Epithelial cell of prostate (primary cell): Measurements from ENCODE around the gene IGSF8.
A peak's percentile ranks its signal among the peaks of the same experiment; 100 is the strongest.

Source experiments
- DNase-seq: peaks from one replicate; pipeline ENCODE4 v3.0.0-alpha.2; 2011; ENCODE audit warnings: low read depth, low spot score
- H3K27ac ChIP-seq: fragments of 450-650 bp; 2 replicates; pipeline ENCODE4 v1.5.1; 2017; ENCODE audit warnings: mild to moderate bottlenecking

The IGSF8 gene

GRCh38 chr1:160092366-160093068, 5.9 kb downstream of the IGSF8 start:
- no peak for DNase-seq
- no peak overlapping the region for H3K27ac ChIP-seq

DNA sequence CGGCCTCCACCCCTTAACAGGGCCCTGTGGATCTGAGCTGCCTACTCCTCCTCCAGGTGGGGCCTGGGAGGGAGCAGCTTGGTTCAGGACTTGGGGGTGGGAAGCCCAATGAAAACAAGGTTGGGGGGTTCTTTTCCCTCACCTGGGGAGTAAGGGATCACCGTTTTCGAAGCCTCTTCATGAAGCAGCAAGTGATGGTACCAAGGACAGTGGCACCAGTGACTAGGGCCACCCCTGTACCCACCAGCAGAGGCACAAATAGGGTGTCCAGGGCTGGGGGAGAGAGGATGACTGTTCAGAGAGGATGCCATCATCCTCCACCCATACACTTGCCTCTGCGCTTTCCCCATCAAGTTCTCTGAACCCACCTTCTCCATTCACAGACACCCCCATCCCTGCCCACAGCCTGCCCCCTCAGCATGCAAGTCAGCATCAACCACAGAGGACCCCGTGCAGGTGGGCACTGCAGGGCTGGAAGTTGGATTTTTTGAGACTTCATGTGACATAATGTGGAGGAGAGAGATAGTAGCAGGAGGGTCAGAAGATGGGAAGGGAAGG, 6.7 kb downstream of the IGSF8 start:
- H3K27ac ChIP-seq: no peak overlapping the region
- DNase-seq: no peak

DNA sequence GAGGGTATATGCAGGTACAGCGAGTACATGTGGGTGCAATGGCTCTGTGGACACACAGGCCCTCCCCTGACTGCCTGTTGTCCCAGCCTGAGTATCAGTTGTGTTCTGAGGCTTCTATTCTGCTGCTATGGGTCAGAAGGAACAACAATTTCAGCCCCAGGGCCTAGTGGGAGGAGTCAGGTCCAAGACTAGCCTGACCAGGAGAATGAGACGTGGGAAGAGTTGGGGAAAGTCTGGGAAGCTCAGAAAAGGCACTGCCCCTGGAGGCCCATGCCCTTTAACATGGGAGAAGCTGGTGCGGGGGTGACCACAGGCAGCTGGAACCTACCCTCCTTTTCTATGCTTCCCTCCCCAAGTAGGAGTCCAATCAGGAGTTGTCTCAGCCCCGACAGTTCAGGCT, 7.7 kb downstream of the IGSF8 start:
- no peak for DNase-seq
- no peak overlapping the region for H3K27ac ChIP-seq

DNA sequence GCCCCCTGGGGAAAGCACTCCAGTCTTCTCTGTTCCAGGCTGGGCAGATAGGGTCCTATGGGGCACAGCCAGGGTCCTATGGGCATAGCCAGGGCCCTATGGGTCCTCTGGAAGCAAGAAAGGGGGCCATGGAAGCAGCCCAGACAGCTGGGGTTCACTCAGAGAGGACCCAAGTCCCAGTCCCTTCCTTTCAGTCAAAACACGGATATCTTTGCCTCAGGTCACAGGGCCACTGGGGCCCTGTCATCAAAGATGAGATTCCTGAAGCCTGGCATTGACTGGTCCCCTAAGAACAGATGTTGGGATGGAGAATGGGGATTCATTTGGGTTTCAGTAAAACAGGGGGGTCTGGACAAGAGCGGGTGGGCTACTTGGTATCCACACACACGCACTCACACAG, 8.5 kb downstream of the IGSF8 start:
- DNase-seq: no peak
- no peak overlapping the region for H3K27ac ChIP-seq

DNA sequence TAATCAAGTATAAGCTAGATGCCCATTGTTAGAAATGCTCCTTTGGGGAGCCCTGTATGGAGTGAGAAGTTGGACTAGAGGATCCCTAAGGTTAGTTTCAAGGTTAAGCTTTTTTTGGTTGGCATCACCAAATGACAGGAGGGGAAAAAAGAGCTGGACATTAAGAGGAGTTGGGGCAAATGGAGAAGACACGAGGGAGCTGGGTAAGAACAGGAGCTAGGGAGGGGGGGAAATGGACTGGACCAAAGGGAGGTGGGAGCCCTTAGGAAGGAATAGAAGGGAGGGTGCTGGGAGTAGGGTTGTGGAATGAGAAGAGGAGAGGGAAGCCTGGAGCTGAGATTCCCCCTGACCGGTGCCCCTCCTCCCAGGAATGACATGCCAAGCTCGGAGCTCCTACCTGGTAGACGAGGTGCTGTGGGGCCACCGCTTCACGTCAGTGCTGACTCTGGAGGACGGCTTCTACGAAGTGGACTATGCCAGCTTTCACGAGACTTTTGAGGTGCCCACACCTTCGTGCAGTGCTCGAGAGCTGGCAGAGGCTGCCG, 11.2 kb downstream of the IGSF8 start:
- H3K27ac ChIP-seq: no peak overlapping the region
- DNase-seq: no peak

GRCh38 chr1:160086456-160086892, 11.9 kb downstream of the IGSF8 start:
- DNase-seq: no peak
- no peak overlapping the region for H3K27ac ChIP-seq

DNA sequence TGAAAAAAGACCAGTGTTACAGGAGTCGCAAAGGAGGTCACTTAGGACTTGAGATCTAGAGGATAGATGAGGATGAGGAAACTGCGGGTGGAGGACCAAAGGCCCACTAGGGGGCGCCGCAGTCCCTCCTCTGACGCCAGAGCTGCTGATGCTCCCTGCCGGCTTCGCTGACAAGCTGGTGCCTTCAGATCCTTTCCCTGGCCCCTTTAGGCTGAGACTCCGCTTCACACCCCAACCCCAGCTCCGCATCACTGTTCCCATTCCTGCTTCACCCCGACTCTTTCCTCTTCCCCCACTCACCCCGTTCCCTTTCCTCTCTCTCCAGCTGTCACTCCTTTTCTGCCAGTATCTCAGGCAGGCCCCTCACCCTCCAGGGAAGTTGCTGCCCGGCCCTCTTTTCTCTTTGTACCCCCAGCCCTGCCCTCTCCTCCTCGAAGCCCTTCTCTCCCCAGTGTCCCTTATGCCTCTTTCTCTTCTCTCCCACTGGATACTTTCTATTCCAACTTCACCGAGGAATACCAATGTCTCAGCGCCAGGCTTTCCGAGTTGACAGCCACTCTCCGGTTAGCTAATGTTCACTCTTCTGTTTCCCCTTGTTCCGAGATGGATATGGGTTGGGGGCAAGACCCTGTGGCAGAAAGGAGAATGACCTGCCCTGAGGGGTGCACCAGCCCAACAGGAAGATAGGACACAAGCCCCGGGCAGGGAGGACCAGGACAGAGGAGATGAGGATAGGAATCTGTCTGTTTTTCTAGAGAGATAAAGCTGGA, 12.5 kb downstream of the IGSF8 start:
- DNase-seq: no peak

DNA sequence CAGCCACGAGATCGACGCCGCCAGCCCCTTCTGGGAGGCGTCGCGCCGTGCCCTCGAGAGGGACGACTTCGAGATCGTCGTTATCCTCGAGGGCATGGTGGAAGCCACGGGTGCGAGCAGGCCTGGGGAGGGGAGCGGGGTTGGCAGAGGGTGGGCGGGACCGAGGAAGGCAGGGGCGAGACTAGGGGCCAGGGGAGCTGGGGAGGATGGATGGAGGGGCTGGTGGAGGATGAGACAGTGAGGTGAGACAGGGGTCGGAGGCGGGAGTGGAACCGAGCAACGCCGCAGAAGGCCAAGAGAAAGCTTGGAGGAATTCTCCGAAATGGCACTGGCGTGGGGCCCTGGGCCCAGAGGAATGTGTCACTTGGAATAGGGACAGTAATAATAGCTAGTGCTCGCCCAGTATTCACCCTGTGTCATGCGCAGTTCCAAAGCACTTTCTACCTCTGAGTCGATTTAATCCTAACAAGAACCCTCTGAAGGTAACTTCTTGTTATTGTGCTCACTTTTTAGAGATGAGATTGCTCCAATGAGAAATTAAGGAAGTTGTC, 13.6 kb downstream of the IGSF8 start:
- DNase-seq: no peak
- H3K27ac ChIP-seq: no peak overlapping the region

More for the DNA sequence above, 12.5 kb downstream of the IGSF8 start:
- H3K27ac ChIP-seq: no peak overlapping the region

DNA sequence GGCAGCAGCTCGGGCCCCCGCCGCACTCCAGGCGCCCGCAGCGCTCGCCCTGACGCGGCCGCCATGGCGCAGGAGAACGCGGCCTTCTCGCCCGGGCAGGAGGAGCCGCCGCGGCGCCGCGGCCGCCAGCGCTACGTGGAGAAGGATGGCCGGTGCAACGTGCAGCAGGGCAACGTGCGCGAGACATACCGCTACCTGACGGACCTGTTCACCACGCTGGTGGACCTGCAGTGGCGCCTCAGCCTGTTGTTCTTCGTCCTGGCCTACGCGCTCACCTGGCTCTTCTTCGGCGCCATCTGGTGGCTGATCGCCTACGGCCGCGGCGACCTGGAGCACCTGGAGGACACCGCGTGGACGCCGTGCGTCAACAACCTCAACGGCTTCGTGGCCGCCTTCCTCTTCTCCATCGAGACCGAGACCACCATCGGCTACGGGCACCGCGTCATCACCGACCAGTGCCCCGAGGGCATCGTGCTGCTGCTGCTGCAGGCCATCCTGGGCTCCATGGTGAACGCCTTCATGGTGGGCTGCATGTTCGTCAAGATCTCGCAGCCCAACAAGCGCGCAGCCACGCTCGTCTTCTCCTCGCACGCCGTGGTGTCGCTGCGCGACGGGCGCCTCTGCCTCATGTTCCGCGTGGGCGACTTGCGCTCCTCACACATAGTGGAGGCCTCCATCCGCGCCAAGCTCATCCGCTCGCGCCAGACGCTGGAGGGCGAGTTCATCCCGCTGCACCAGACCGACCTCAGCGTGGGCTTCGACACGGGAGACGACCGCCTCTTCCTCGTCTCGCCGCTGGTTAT, 14.2 kb downstream of the IGSF8 start:
- peak; percentile 49 for DNase-seq

DNA sequence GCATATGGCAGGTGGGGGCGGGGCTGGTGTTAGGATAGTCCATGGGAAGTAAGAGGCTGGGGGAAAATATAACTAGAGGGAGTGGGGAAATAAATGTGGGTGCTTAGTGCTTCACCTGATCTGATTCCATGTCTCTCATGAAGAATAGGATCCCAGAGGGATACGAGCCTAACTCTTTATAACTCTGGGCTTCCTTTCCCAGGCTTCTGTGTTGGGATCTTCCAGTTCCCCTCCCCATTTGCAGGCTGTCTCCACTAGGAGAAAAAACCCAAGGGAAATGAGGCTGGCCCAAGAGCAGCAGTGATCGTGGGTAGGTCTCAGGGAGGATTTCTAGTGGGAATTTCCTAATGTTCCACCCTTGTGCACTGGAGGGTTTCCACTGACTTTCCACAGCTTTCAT, 15.5 kb downstream of the IGSF8 start:
- DNase-seq: no peak
- no peak overlapping the region for H3K27ac ChIP-seq

More for the DNA sequence above, 14.2 kb downstream of the IGSF8 start:
- no peak overlapping the region for H3K27ac ChIP-seq

DNA sequence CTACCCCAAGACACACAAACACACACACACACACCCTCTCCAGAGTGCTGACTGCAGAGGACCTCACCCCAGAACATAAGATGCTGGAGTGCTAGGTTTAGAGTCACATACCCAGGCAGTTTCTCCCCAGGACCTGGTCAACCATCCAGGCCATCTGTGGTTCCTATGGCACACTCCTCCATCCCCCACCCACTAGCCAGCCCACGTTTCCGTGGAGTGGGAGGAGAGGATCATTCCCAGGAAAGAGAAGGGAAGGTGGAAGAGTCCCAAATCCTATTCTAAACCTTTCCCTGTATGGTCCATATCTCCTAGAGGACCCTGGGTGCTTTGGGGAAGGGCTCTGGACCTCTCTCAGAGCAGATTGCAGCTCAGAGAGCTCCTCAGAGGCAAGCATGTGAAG, 15.9 kb downstream of the IGSF8 start:
- no peak overlapping the region for H3K27ac ChIP-seq
- no peak for DNase-seq

- H3K27ac ChIP-seq: no peak within 1 kb of the TSS
- no peak for DNase-seq
Measured at GRCh38 chr1:160081261-160081936, 17.0 kb downstream of the IGSF8 start, which contains the start of gene KCNJ9. Gene KCNJ9, plus strand, starts transcription at chr1:160081538. Its CDS starts 2,493 bp downstream, at chr1:160084031.

DNA sequence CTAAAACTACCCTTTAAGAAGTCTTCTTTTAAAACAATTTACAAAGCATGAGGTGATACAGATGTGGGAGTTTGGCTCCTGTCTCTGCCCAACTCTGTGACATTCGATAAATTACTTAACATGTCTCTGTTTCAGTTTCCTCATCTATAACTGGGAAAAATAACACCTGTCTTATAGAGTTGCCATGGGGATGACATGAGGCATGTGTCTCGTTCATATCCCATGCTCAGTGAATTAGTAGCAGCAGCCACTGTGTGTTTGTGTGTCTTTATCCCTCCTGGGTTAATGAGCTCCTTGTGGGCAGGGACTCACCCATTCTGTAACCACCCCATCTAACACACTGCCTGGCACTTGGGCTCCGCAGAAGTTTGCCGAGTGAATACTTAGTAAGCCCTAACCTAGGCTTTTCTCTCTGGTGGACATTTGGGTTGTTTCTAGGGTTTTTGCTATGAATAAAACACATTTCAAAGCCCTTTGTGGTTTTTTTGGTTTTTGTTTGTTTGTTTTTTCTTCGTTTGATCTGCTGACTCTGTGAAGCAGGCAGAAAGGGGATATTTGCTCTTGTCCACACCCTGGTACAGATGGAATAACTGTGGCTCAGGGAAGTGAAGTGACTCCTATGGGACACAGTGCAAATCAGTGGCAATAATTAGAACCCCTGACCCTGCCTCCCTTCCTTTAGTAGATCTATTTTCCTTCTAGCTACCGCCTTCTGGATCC, 17.9 kb downstream of the IGSF8 start:
- H3K27ac ChIP-seq: no peak overlapping the region
- no peak for DNase-seq

GRCh38 chr1:160079448-160079847, 19.0 kb downstream of the IGSF8 start:
- DNase-seq: no peak
- H3K27ac ChIP-seq: no peak overlapping the region

DNA sequence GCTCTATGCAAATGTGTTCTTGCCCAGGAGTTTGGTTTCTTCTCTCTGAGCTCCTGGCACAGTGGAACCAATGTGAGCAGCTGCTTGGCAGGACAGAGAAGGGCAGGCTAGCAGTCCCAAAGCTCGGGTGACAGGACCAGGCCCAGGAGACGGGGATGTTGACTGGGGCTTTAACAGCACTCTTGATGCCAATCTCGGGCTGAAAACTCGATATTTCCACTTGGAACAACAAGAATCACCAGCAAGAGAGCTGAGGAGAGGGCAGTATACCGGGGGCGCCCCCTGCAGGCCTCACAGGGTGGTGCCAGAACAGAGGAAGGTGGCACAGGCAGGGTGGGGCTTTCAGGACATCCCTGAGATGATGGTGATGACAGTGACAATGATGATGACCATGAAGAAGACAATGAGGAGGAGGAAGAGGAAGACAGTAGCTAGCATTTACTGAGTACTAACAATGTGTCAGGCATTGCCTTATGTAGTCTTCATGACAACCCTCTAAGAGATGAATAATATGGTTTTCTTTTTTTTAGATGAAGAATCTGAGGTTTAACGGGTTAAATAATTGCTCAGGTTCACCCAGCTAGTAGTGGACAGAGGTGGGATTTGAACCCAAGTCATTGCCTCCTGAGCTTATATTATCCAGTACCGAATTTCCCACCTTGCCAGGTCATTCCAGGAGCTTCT, 19.8 kb downstream of the IGSF8 start:
- DNase-seq: no peak
- no peak overlapping the region for H3K27ac ChIP-seq

DNA sequence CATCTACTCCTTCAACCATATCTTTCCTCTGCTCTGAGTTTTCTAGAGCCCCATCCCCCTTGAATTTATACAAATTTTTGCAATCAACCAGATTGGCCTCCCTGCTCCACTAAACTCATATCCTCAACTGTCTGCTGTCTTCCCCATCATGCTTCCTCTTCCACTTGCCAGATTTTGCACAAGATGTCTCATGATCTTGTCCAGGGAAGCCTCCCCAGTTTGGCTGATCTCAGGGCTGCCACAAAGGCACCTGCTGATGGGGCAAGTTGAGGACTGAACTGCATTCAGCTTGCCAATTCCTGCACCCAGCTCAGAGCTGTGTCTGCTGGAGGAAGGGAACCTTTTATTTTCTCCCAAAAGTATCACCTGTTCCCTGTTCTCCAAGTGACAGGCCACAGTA, 20.9 kb downstream of the IGSF8 start:
- no peak for DNase-seq
- no peak overlapping the region for H3K27ac ChIP-seq

- no peak overlapping the region for H3K27ac ChIP-seq
- DNase-seq: no peak
Measured at GRCh38 chr1:160076295-160076694, 22.1 kb downstream of the IGSF8 start.

DNA sequence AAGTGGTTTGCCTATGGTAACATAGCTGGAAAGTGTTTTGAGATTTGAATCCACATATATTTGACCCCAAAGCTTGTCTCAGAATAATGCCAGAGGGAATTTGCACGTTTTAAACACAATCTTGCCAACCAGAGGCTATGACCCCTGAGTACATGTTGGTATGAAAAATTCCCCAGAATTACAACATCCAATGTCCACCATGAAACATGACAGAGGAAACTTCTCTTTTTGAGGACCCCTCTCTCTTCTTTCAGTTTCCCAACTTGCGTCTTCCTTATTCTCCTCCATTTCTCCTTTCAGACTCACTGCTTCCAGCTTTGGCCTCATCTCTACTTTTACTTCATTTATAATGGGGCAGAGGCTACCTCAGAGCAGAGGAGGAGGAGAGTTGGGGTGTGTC, 22.6 kb downstream of the IGSF8 start:
- DNase-seq: no peak
- no peak overlapping the region for H3K27ac ChIP-seq
